Erythroblast (primary cell): ENCODE data around the gene SGCD.

Experiments used
- DNase-seq, 2 experiments: peaks; one replicate each; lab custom pipeline; 2025; lab: John Stamatoyannopoulos, UW
- GATA1 ChIP-seq: IDR thresholded peaks from 2 replicates; pipeline ENCODE4 v1.6.1; 2011; ENCODE audit warnings: low read depth, mild to moderate bottlenecking, control low read depth, low read length, moderate library complexity
- POLR2A ChIP-seq: IDR thresholded peaks from 2 replicates; pipeline ENCODE4 v1.6.1; 2011; ENCODE audit warnings: mild to moderate bottlenecking, low read length

Gene SGCD

GRCh38 chr5:156505101-156505500, 178.1 kb downstream of the SGCD start:
- TF ChIP-seq GATA1 (no peak), POLR2A (no peak)
- no peak for DNase-seq

- TF ChIP-seq POLR2A, result no peak
- TF ChIP-seq GATA1, result no peak
- DNase-seq, result no peak
Measured at GRCh38 chr5:156513123-156513815, 186.3 kb downstream of the SGCD start.

GRCh38 chr5:156515121-156515520, 188.2 kb downstream of the SGCD start:
- DNase-seq, result no peak
- no peak for TF ChIP-seq POLR2A
- TF ChIP-seq GATA1, result no peak

GRCh38 chr5:156515803-156516360, 188.9 kb downstream of the SGCD start:
- no peak for DNase-seq
- TF ChIP-seq GATA1 (no peak), POLR2A (no peak)

- TF ChIP-seq GATA1, result no peak
- no peak for TF ChIP-seq POLR2A
- DNase-seq, result no peak
Measured at GRCh38 chr5:156522651-156523529, 195.9 kb downstream of the SGCD start.

GRCh38 chr5:156523607-156524006, 196.6 kb downstream of the SGCD start:
- TF ChIP-seq POLR2A, result no peak
- no peak for TF ChIP-seq GATA1
- no peak for DNase-seq

- no peak for DNase-seq
- TF ChIP-seq GATA1, result no peak
- no peak for TF ChIP-seq POLR2A
Measured at GRCh38 chr5:156526081-156526925, 199.3 kb downstream of the SGCD start.

GRCh38 chr5:156527611-156528010, 200.6 kb downstream of the SGCD start:
- no peak for TF ChIP-seq POLR2A
- no peak for TF ChIP-seq GATA1
- DNase-seq, result no peak

- TF ChIP-seq POLR2A, result no peak
- TF ChIP-seq GATA1, result no peak
Measured at GRCh38 chr5:156528673-156529072, 201.7 kb downstream of the SGCD start.

GRCh38 chr5:156529892-156530291, 202.9 kb downstream of the SGCD start:
- TF ChIP-seq POLR2A, result no peak
- no peak for TF ChIP-seq GATA1
- no peak for DNase-seq

More at GRCh38 chr5:156528673-156529072, 201.7 kb downstream of the SGCD start:
- no peak for DNase-seq

- no peak for DNase-seq
- TF ChIP-seq GATA1 (no peak), POLR2A (no peak)
Measured at GRCh38 chr5:156531199-156531598, 204.2 kb downstream of the SGCD start.

GRCh38 chr5:156532921-156533320, 206.0 kb downstream of the SGCD start:
- DNase-seq, result no peak
- no peak for TF ChIP-seq POLR2A
- no peak for TF ChIP-seq GATA1

GRCh38 chr5:156534085-156534484, 207.1 kb downstream of the SGCD start:
- DNase-seq, result no peak
- TF ChIP-seq GATA1, result no peak
- TF ChIP-seq POLR2A, result no peak
